Measurements from ENCODE around the gene FOXO3.

FOXO3 gene

DNA sequence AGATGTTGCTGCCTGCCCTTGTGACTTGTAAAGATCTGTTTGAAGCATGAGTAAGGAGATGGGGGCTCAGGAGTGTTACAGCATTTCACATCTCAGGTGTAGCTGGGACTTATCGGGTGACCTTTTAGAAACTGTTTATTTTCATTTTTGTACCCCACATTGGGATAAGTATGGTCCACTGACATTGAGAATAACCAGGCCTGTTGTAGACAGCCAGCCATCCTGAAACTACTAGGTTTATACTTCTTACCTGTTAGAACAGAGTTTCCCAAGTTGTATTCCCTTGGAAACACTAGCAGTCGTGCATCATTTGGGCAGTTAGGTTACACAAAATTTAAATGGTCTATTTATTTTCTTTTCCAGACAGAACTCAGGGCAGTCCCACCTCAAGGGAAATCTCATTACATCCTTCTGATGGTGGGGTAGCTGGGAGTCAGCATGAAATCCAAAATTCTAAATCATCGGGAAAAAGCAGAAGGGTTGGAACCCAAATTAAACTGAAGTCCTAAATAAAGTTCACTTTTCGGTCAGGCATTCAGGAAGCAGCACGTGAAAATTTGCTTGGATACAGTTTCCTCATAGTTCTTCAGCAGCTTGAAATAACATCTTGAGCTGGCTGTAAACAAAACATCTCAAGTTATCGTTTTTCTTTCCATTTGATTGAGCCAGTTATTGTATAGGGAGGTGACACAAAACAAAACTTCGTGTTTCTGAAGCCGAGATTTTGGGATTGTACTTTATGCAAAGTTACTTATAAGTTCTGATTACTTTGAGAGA is 30.5 kb downstream of the FOXO3 start:
- no peaks in the 10 kb centered on the region for H3K79me2 ChIP-seq (ENCODE audit: low read length)
- H3K36me3 ChIP-seq (replicated peaks; ENCODE audit: low read depth, low read length) = no peaks in the 10 kb centered on the region
- H3K9me3 ChIP-seq (ENCODE audit: insufficient read depth, low read length) = no peaks in the 10 kb centered on the region
- H2AFZ ChIP-seq (ENCODE audit: low read depth, low read length) = no peak overlapping the region
- H3K9ac ChIP-seq (ENCODE audit: low read length) = no peak overlapping the region
- TF ChIP-seq CTCF (IDR thresholded peaks at IDR 0.05; ENCODE audit: low read depth, low read length) (no peak), EZH2phosphoT487 (IDR thresholded peaks at IDR 0.05; ENCODE audit: low read depth) (no peak)
- 0 out of 2 replicates have a peak, but pooled peaks cover 3% of the 10 kb centered on the region for H3K27me3 ChIP-seq (ENCODE audit: low read depth, low read length)
- H3K4me3 ChIP-seq (ENCODE audit: low read length) = no peak overlapping the region
- H3K4me1 ChIP-seq (ENCODE audit: low read length) = 0 out of 2 replicates have a peak, but pooled peaks cover 3% of the 10 kb centered on the region
- H4K20me1 ChIP-seq (ENCODE audit: insufficient read depth, low read length) = no peaks in the 10 kb centered on the region
- H3K27ac ChIP-seq (ENCODE audit: low read length) = no peak overlapping the region
- H3K4me2 ChIP-seq (ENCODE audit: low read length) = no peak overlapping the region

- no peak overlapping the region for H3K4me2 ChIP-seq (ENCODE audit: low read length)
- H3K9me3 ChIP-seq (ENCODE audit: insufficient read depth, low read length) = no peaks in the 10 kb centered on the region
- 0 out of 2 replicates have a peak, but pooled peaks cover 3% of the 10 kb centered on the region for H3K27me3 ChIP-seq (ENCODE audit: low read depth, low read length)
- H3K27ac ChIP-seq (ENCODE audit: low read length) = no peak overlapping the region
- H3K36me3 ChIP-seq (replicated peaks; ENCODE audit: low read depth, low read length) = no peaks in the 10 kb centered on the region
- H3K79me2 ChIP-seq (ENCODE audit: low read length) = no peaks in the 10 kb centered on the region
- no peaks in the 10 kb centered on the region for H4K20me1 ChIP-seq (ENCODE audit: insufficient read depth, low read length)
- no peak overlapping the region for H3K9ac ChIP-seq (ENCODE audit: low read length)
- H3K4me1 ChIP-seq (ENCODE audit: low read length) = 0 out of 2 replicates have a peak, but pooled peaks cover 3% of the 10 kb centered on the region
- H3K4me3 ChIP-seq (ENCODE audit: low read length) = no peak overlapping the region
- H2AFZ ChIP-seq (ENCODE audit: low read depth, low read length) = no peak overlapping the region
- TF ChIP-seq EZH2phosphoT487 (IDR thresholded peaks at IDR 0.05; ENCODE audit: low read depth) = no peak
- no peak for TF ChIP-seq CTCF (IDR thresholded peaks at IDR 0.05; ENCODE audit: low read depth, low read length)
Observed at GRCh38 chr6:108592371-108593337, 31.9 kb downstream of the FOXO3 start.

DNA sequence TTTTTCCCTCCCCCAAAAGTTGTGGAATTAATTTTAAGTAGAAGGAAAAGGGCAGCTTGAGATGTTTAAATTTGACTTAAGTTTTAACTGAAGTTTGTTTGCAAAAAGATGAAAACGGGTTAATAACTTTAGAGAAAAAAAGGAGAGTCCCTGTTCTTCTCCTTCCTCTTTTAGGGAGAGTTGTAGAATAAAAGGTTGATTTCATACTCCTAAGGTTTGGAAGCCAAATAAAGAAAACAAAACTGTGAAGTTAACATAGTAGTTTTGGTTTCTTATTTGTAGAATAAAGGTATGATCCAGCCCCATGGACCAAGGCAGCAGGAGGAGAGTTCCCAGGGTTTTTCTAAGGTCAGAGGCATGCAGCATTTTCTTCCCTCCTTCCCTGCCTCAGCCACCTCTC is 33.4 kb downstream of the FOXO3 start:
- Histone ChIP-seq H3K9me3 (ENCODE audit: insufficient read depth, low read length) (no peaks in the 10 kb centered on the region), H4K20me1 (ENCODE audit: insufficient read depth, low read length) (no peaks in the 10 kb centered on the region), H3K4me2 (ENCODE audit: low read length) (no peak overlapping the region), H3K27me3 (ENCODE audit: low read depth, low read length) (0 out of 2 replicates have a peak, but pooled peaks cover 7% of the 10 kb centered on the region), H3K79me2 (ENCODE audit: low read length) (no peaks in the 10 kb centered on the region), H3K9ac (ENCODE audit: low read length) (no peak overlapping the region), H2AFZ (ENCODE audit: low read depth, low read length) (no peak overlapping the region), H3K36me3 (replicated peaks; ENCODE audit: low read depth, low read length) (no peaks in the 10 kb centered on the region), H3K27ac (ENCODE audit: low read length) (no peak overlapping the region), H3K4me1 (ENCODE audit: low read length) (0 out of 2 replicates have a peak, but pooled peaks cover 3% of the 10 kb centered on the region), H3K4me3 (ENCODE audit: low read length) (no peak overlapping the region)
- TF ChIP-seq EZH2phosphoT487 (IDR thresholded peaks at IDR 0.05; ENCODE audit: low read depth) = no peak

DNA sequence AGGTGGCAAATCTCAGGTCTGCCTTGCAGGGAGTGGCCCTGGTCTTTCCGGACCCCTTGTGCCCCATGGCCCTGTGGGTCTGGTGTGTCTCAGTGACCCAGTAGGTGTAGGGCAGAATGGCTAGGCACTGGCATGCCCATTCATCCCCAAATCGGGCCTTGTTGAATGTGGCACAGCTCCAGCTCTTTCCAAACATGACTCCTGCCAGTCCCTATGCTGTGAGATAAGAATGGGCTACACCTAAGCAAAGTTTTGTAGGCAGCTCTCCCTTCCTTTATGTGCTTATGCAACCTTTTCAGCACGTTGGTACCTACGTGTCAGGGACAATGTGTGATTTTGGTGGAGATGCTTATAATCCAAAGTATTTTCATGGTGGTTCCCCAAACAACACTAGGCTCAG is 33.9 kb downstream of the FOXO3 start:
- no peak for TF ChIP-seq CTCF (IDR thresholded peaks at IDR 0.05; ENCODE audit: low read depth, low read length)
- TF ChIP-seq EZH2phosphoT487 (IDR thresholded peaks at IDR 0.05; ENCODE audit: low read depth) = no peak
- 0 out of 2 replicates have a peak, but pooled peaks cover 3% of the 10 kb centered on the region for H3K4me1 ChIP-seq (ENCODE audit: low read length)
- no peak overlapping the region for H3K9ac ChIP-seq (ENCODE audit: low read length)
- H3K36me3 ChIP-seq (replicated peaks; ENCODE audit: low read depth, low read length) = no peaks in the 10 kb centered on the region
- H3K79me2 ChIP-seq (ENCODE audit: low read length) = no peaks in the 10 kb centered on the region
- H3K4me2 ChIP-seq (ENCODE audit: low read length) = no peak overlapping the region
- H3K4me3 ChIP-seq (ENCODE audit: low read length) = no peak overlapping the region
- H3K27me3 ChIP-seq (ENCODE audit: low read depth, low read length) = 0 out of 2 replicates have a peak, but pooled peaks cover 7% of the 10 kb centered on the region
- H3K27ac ChIP-seq (ENCODE audit: low read length) = no peak overlapping the region
- no peak overlapping the region for H2AFZ ChIP-seq (ENCODE audit: low read depth, low read length)
- no peaks in the 10 kb centered on the region for H4K20me1 ChIP-seq (ENCODE audit: insufficient read depth, low read length)
- no peaks in the 10 kb centered on the region for H3K9me3 ChIP-seq (ENCODE audit: insufficient read depth, low read length)

All from OCI-LY3 (cell line).